ENCODE measurements around the gene COX7A2L.

DNA sequence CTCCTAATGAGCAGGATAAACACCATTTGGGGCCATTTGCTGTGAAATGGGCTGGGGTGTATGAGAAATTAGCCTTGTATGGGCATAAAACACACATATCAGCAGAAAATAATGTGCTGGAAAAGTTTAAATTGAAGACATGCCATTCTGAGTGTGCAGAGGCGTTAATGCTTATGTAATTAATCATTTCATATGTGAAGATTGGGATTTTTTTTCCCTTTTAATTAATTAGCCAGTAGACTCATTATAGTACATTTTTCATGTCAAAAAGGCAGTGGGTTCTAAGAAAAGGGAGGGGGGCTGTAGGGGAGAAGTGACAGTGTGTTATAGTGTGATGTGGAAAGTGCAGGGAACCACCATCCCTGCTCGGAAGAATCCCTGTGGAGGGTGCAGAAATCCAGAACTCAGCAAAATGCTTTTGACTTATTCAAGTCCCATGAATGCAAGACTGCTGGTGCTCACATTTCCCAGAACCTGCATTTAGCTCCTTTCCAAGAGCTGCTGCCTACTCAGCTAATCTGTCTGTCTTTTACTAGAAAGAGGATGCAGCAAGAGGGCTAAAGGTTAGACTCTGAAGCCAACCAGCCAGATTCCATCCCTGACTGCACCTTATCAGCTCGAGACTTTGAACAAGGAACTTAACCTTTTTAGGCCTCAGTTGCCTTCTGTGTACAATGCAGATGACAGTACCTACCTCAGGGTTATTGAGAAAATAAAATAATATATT lies 11.6 kb upstream of the COX7A2L start:
- TF ChIP-seq POLR2A (IDR thresholded peaks at IDR 0.05), result no peak
- TF ChIP-seq, protein P1, sequence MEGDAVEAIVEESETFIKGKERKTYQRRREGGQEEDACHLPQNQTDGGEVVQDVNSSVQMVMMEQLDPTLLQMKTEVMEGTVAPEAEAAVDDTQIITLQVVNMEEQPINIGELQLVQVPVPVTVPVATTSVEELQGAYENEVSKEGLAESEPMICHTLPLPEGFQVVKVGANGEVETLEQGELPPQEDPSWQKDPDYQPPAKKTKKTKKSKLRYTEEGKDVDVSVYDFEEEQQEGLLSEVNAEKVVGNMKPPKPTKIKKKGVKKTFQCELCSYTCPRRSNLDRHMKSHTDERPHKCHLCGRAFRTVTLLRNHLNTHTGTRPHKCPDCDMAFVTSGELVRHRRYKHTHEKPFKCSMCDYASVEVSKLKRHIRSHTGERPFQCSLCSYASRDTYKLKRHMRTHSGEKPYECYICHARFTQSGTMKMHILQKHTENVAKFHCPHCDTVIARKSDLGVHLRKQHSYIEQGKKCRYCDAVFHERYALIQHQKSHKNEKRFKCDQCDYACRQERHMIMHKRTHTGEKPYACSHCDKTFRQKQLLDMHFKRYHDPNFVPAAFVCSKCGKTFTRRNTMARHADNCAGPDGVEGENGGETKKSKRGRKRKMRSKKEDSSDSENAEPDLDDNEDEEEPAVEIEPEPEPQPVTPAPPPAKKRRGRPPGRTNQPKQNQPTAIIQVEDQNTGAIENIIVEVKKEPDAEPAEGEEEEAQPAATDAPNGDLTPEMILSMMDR (IDR thresholded peaks at IDR 0.05), result no peak
